DOHH2 (cell line): ENCODE results near the gene PLSCR2.
"Not testable (repeated sequence)": the region's sequence is repeated elsewhere in the genome, so short reads cannot be mapped to it uniquely, and the experiment has no call there.

Source experiments
- H3F3A ChIP-seq: fragments of 200-600 bp; sonication (generic), shearing (Covaris generic); 2 replicates; pipeline ENCODE4 v1.6.0; 2016; ENCODE audit warnings: antibody characterized with exemption, mild to moderate bottlenecking; ENCODE audit not compliant: control insufficient read depth, insufficient read depth
- H3K27ac ChIP-seq: fragments of 200-600 bp; sonication (generic); 2 replicates; pipeline ENCODE4 v1.5.1; 2014; ENCODE audit warnings: low read depth, mild to moderate bottlenecking, low read length, moderate library complexity
- H3K27me3 ChIP-seq: fragments of 200-600 bp; sonication (generic); 2 replicates; pipeline ENCODE4 v1.6.1; 2014; ENCODE audit warnings: mild to moderate bottlenecking, low read length, mixed read lengths; ENCODE audit not compliant: control insufficient read depth
- H3K36me3 ChIP-seq: fragments of 200-600 bp; sonication (generic); 2 replicates; pipeline ENCODE4 v1.6.1; 2014; ENCODE audit warnings: mild to moderate bottlenecking, low read length, moderate library complexity, mixed read lengths; ENCODE audit not compliant: control insufficient read depth
- H3K4me1 ChIP-seq: fragments of 200-600 bp; sonication (generic); 2 replicates; pipeline ENCODE4 v1.6.1; 2014; ENCODE audit warnings: mild to moderate bottlenecking, low read length, mixed read lengths; ENCODE audit not compliant: control insufficient read depth
- H3K4me2 ChIP-seq: fragments of 200-600 bp; sonication (generic); 2 replicates; pipeline ENCODE4 v1.6.0; 2014; ENCODE audit warnings: mild to moderate bottlenecking, low read length, moderate library complexity
- H3K4me3 ChIP-seq: fragments of 200-600 bp; sonication (generic); 2 replicates; pipeline ENCODE4 v1.5.1; 2014; ENCODE audit warnings: mild to moderate bottlenecking, low read length, mixed read lengths
- H3K79me2 ChIP-seq: fragments of 200-600 bp; sonication (generic); 2 replicates; pipeline ENCODE4 v1.6.1; 2014; ENCODE audit warnings: mild to moderate bottlenecking, low read length, mixed read lengths; ENCODE audit not compliant: control insufficient read depth
- H3K9me2 ChIP-seq: fragments of 200-600 bp; sonication (generic); replicated peaks from 2 replicates; pipeline ENCODE4 v1.6.1; 2014; ENCODE audit warnings: mild to moderate bottlenecking, low read length, mixed read lengths; ENCODE audit not compliant: control insufficient read depth
- H3K9me3 ChIP-seq: fragments of 200-600 bp; sonication (generic); 2 replicates; pipeline ENCODE4 v1.6.1; 2014; ENCODE audit warnings: antibody characterized with exemption, low read length, mixed read lengths; ENCODE audit not compliant: control insufficient read depth, insufficient read depth
- H4K20me1 ChIP-seq: fragments of 200-600 bp; sonication (generic); 2 replicates; pipeline ENCODE4 v1.6.0; 2014; ENCODE audit warnings: low read depth, mild to moderate bottlenecking, antibody characterized with exemption, low read length, moderate library complexity; ENCODE audit not compliant: control insufficient read depth, insufficient read depth
- CTCF ChIP-seq: fragments of 200-600 bp; sonication (generic); IDR thresholded peaks from one replicate; pipeline ENCODE4 v1.5.1; 2014; ENCODE audit warnings: antibody characterized with exemption, mild to moderate bottlenecking, low read depth, low read length; ENCODE audit not compliant: poor library complexity, severe bottlenecking
- EZH2phosphoT487 ChIP-seq: fragments of 200-600 bp; sonication (generic); IDR thresholded peaks from 2 replicates; pipeline ENCODE4 v1.6.1; 2017; ENCODE audit warnings: borderline replicate concordance, mild to moderate bottlenecking, antibody characterized with exemption, low read length, moderate library complexity, mixed read lengths

Gene PLSCR2

GRCh38 chr3:146501752-146502151, 32.4 kb upstream of the PLSCR2 start:
- H3K9me2 ChIP-seq, result no peaks in the 10 kb centered on the region
- no peaks in the 10 kb centered on the region for H3K9me3 ChIP-seq
- no peaks in the 10 kb centered on the region for H3K27me3 ChIP-seq
- H3K4me1 ChIP-seq, result no peaks in the 10 kb centered on the region
- no peak overlapping the region for H3K4me3 ChIP-seq
- no peak overlapping the region for H3K4me2 ChIP-seq
- H3K27ac ChIP-seq, result no peak overlapping the region
- H4K20me1 ChIP-seq, result no peaks in the 10 kb centered on the region
- no peaks in the 10 kb centered on the region for H3K36me3 ChIP-seq
- no peaks in the 10 kb centered on the region for H3F3A ChIP-seq
- no peaks in the 10 kb centered on the region for H3K79me2 ChIP-seq
- TF ChIP-seq CTCF (no peak), EZH2phosphoT487 (no peak)

GRCh38 chr3:146499701-146500100, 30.3 kb upstream of the PLSCR2 start:
- no peak for TF ChIP-seq EZH2phosphoT487
- no peak for TF ChIP-seq CTCF
- H3K4me1 ChIP-seq, result no peaks in the 10 kb centered on the region
- no peak overlapping the region for H3K4me3 ChIP-seq
- H3F3A ChIP-seq, result no peaks in the 10 kb centered on the region
- H3K9me2 ChIP-seq, result no peaks in the 10 kb centered on the region
- no peaks in the 10 kb centered on the region for H3K36me3 ChIP-seq
- H4K20me1 ChIP-seq, result no peaks in the 10 kb centered on the region
- no peaks in the 10 kb centered on the region; the same call in 1 of the 2 replicates for H3K9me3 ChIP-seq
- H3K4me2 ChIP-seq, result no peak overlapping the region
- no peaks in the 10 kb centered on the region for H3K27me3 ChIP-seq
- H3K79me2 ChIP-seq, result no peaks in the 10 kb centered on the region
- H3K27ac ChIP-seq, result no peak overlapping the region

GRCh38 chr3:146498002-146498736, 28.8 kb upstream of the PLSCR2 start:
- no peak overlapping the region for H3K4me3 ChIP-seq
- H3K27me3 ChIP-seq, result no peaks in the 10 kb centered on the region; the same call in 1 of the 2 replicates
- TF ChIP-seq EZH2phosphoT487 (no peak), CTCF (no peak)
- H3K79me2 ChIP-seq, result no peaks in the 10 kb centered on the region
- H3K4me2 ChIP-seq, result no peak overlapping the region
- no peaks in the 10 kb centered on the region for H3F3A ChIP-seq
- no peak overlapping the region for H3K27ac ChIP-seq
- H3K9me2 ChIP-seq, result no peaks in the 10 kb centered on the region
- no peaks in the 10 kb centered on the region for H4K20me1 ChIP-seq
- no peaks in the 10 kb centered on the region; the same call in 1 of the 2 replicates for H3K9me3 ChIP-seq
- no peaks in the 10 kb centered on the region for H3K4me1 ChIP-seq
- no peaks in the 10 kb centered on the region for H3K36me3 ChIP-seq

- H3K4me3 ChIP-seq, H3K9me3 ChIP-seq, H4K20me1 ChIP-seq, H3K27me3 ChIP-seq, H3F3A ChIP-seq, H3K79me2 ChIP-seq, H3K4me1 ChIP-seq, H3K4me2 ChIP-seq, H3K36me3 ChIP-seq, H3K9me2 ChIP-seq, H3K27ac ChIP-seq: not testable (repeated sequence)
Observed at GRCh38 chr3:146497145-146497843, 27.9 kb upstream of the PLSCR2 start.
